NK-92 (cell line): ENCODE measurements around the gene DDIT4L.
"Not testable (repeated sequence)": the region's sequence is repeated elsewhere in the genome, so short reads cannot be mapped to it uniquely, and the experiment has no call there.

ENCODE experiments used
- DNase-seq: peaks from one replicate; lab custom pipeline; 2025; ENCODE audit not compliant: unreplicated experiment; lab: John Stamatoyannopoulos, UW

Gene DDIT4L

GRCh38 chr4:100189820-100190642 is at the start of gene DDIT4L:
TSS of gene DDIT4L (minus strand) at chr4:100190468. CDS start at chr4:100189983, 485 bp downstream.
- no peak for DNase-seq

GRCh38 chr4:100240008-100240407 is 49.7 kb upstream of the DDIT4L start:
- DNase-seq: no peak

GRCh38 chr4:100224721-100225120 is 34.5 kb upstream of the DDIT4L start:
- no peak for DNase-seq

- DNase-seq: no peak
These were observed 33.9 kb upstream of the DDIT4L start for GRCh38 chr4:100224160-100224559.

GRCh38 chr4:100208964-100209363 is 18.7 kb upstream of the DDIT4L start:
- DNase-seq: no peak

- DNase-seq: no peak
These were observed 18.2 kb upstream of the DDIT4L start for GRCh38 chr4:100208459-100208858.

- no peak for DNase-seq
These were observed 16.6 kb upstream of the DDIT4L start for GRCh38 chr4:100206850-100207249.

GRCh38 chr4:100198061-100198460 is 7.8 kb upstream of the DDIT4L start:
- no peak for DNase-seq

- DNase-seq: not testable (repeated sequence)
These were observed 6.3 kb upstream of the DDIT4L start for GRCh38 chr4:100196388-100197071.

GRCh38 chr4:100190643-100191600 is 654 bp upstream of the DDIT4L start:
- no peak for DNase-seq

GRCh38 chr4:100188829-100189228 is 1.4 kb downstream of the DDIT4L start:
- DNase-seq: no peak

- DNase-seq: no peak
These were observed 2.5 kb downstream of the DDIT4L start for GRCh38 chr4:100187781-100188180.

- no peak for DNase-seq
These were observed 5.5 kb downstream of the DDIT4L start for GRCh38 chr4:100184787-100185186.

GRCh38 chr4:100177855-100178254 is 12.4 kb downstream of the DDIT4L start:
- DNase-seq: no peak

- DNase-seq: no peak
These were observed 13.1 kb downstream of the DDIT4L start for GRCh38 chr4:100177126-100177525.

GRCh38 chr4:100175858-100176257 is 14.4 kb downstream of the DDIT4L start:
- DNase-seq: no peak

- no peak for DNase-seq
These were observed 15.3 kb downstream of the DDIT4L start for GRCh38 chr4:100174985-100175383.

- no peak for DNase-seq
These were observed 19.3 kb downstream of the DDIT4L start for GRCh38 chr4:100170986-100171385.

- no peak for DNase-seq
These were observed 20.5 kb downstream of the DDIT4L start for GRCh38 chr4:100169491-100170485.

GRCh38 chr4:100168521-100168920 is 21.7 kb downstream of the DDIT4L start:
- DNase-seq: no peak
